SK-N-SH treated with all-trans-retinoic acid at 6 μM for 48 hours (cell line): ENCODE measurements around the gene PITRM1.

ENCODE experiments used
- ARNTL ChIP-seq: fragments of 450-650 bp; formaldehyde crosslinking; IDR thresholded peaks from 2 replicates; pipeline ENCODE4 v1.5.0; 2020; ENCODE audit warnings: low read depth, mild to moderate bottlenecking, moderate library complexity, borderline replicate concordance
- ESRRG ChIP-seq: fragments of 250-450 bp; sonication (Bioruptor Pico); IDR thresholded peaks from 2 replicates; pipeline ENCODE4 v1.6.1; 2021; ENCODE audit warnings: mild to moderate bottlenecking
- GLIS3 ChIP-seq: fragments of 250-450 bp; sonication (Bioruptor Pico); IDR thresholded peaks from 2 replicates; pipeline ENCODE4 v1.5.0; 2020; ENCODE audit warnings: mild to moderate bottlenecking, moderate library complexity
- PPARA ChIP-seq: fragments of 250-450 bp; sonication (Bioruptor Pico); IDR thresholded peaks from 2 replicates; pipeline ENCODE4 v1.5.0; 2020; ENCODE audit warnings: mild to moderate bottlenecking, borderline replicate concordance
- RARB ChIP-seq: fragments of 250-450 bp; sonication (Bioruptor Pico); IDR thresholded peaks from 2 replicates; pipeline ENCODE4 v1.8.0; 2021; ENCODE audit warnings: mild to moderate bottlenecking, moderate library complexity
- ZFP3 ChIP-seq: fragments of 250-450 bp; sonication (Bioruptor Pico); IDR thresholded peaks from 2 replicates; pipeline ENCODE4 v1.5.0; 2020; ENCODE audit warnings: mild to moderate bottlenecking, moderate library complexity
- ZNF70 ChIP-seq: fragments of 450-650 bp; formaldehyde crosslinking; IDR thresholded peaks from 2 replicates; pipeline ENCODE4 v1.5.0; 2020; ENCODE audit warnings: mild to moderate bottlenecking, moderate library complexity
- ZNF8 ChIP-seq: fragments of 450-650 bp; formaldehyde crosslinking; IDR thresholded peaks from 2 replicates; pipeline ENCODE4 v1.5.0; 2020; ENCODE audit warnings: mild to moderate bottlenecking, moderate library complexity
- TF ChIP-seq, protein P1 (sequence below): fragments of 250-450 bp; sonication (Bioruptor Pico); IDR thresholded peaks from 2 replicates; pipeline ENCODE4 v1.5.1; 2020; ENCODE audit warnings: low read depth, mild to moderate bottlenecking, moderate library complexity
- TF ChIP-seq, protein P2 (sequence below): fragments of 250-450 bp; sonication (Bioruptor Pico); IDR thresholded peaks from 2 replicates; pipeline ENCODE4 v1.5.1; 2021; ENCODE audit warnings: mild to moderate bottlenecking, moderate library complexity
- TF ChIP-seq, protein P3 (sequence below): fragments of 250-450 bp; sonication (Bioruptor Pico); IDR thresholded peaks from 2 replicates; pipeline ENCODE4 v1.8.0; 2020; ENCODE audit warnings: mild to moderate bottlenecking, moderate library complexity, borderline replicate concordance

DNA sequence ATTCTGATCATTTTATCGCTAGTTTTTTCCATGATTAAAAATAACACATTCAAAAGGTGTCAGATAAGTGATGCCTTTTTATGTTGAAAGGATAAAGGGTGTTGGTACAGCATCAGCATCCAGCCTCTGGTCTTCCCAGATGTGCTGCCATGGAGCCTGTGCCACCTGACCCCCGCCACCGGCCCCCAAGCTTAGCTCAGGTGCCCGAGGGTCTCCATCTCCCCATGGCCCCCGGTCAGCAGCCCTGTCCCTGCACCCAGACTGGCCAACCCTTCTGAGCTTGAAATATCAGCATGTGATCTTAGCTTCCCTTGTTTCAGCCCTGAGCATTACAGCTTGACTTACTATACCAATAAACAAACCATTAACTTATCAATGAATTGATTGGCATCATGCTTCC, 80.7 kb downstream of the PITRM1 start:
- TF ChIP-seq ZNF8 (CRISPR knock-in tag) (no peak), GLIS3 (CRISPR knock-in tag) (no peak), ESRRG (CRISPR knock-in tag) (no peak), ZFP3 (CRISPR knock-in tag) (no peak), RARB (CRISPR knock-in tag) (no peak), ARNTL (no peak), PPARA (CRISPR knock-in tag) (no peak), ZNF70 (CRISPR knock-in tag) (no peak)
- TF ChIP-seq, protein P1, sequence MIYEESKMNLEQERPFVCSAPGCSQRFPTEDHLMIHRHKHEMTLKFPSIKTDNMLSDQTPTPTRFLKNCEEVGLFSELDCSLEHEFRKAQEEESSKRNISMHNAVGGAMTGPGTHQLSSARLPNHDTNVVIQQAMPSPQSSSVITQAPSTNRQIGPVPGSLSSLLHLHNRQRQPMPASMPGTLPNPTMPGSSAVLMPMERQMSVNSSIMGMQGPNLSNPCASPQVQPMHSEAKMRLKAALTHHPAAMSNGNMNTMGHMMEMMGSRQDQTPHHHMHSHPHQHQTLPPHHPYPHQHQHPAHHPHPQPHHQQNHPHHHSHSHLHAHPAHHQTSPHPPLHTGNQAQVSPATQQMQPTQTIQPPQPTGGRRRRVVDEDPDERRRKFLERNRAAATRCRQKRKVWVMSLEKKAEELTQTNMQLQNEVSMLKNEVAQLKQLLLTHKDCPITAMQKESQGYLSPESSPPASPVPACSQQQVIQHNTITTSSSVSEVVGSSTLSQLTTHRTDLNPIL (CRISPR knock-in tag): no peak
- TF ChIP-seq, protein P2, sequence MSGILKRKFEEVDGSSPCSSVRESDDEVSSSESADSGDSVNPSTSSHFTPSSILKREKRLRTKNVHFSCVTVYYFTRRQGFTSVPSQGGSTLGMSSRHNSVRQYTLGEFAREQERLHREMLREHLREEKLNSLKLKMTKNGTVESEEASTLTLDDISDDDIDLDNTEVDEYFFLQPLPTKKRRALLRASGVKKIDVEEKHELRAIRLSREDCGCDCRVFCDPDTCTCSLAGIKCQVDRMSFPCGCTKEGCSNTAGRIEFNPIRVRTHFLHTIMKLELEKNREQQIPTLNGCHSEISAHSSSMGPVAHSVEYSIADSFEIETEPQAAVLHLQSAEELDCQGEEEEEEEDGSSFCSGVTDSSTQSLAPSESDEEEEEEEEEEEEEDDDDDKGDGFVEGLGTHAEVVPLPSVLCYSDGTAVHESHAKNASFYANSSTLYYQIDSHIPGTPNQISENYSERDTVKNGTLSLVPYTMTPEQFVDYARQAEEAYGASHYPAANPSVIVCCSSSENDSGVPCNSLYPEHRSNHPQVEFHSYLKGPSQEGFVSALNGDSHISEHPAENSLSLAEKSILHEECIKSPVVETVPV: no peak
- TF ChIP-seq, protein P3, sequence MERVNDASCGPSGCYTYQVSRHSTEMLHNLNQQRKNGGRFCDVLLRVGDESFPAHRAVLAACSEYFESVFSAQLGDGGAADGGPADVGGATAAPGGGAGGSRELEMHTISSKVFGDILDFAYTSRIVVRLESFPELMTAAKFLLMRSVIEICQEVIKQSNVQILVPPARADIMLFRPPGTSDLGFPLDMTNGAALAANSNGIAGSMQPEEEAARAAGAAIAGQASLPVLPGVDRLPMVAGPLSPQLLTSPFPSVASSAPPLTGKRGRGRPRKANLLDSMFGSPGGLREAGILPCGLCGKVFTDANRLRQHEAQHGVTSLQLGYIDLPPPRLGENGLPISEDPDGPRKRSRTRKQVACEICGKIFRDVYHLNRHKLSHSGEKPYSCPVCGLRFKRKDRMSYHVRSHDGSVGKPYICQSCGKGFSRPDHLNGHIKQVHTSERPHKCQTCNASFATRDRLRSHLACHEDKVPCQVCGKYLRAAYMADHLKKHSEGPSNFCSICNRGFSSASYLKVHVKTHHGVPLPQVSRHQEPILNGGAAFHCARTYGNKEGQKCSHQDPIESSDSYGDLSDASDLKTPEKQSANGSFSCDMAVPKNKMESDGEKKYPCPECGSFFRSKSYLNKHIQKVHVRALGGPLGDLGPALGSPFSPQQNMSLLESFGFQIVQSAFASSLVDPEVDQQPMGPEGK (CRISPR knock-in tag): no peak
